Body of pancreas (tissue), 4 donors: ENCODE results near the gene NEB.

ENCODE experiments used
- CTCF ChIP-seq, 7 experiments: fragments of 450-650 bp in 4 of 7; fragments of 200-600 bp in 3 of 7; sonication (generic) in 3 of 7; IDR thresholded peaks; one replicate each; pipeline ENCODE4 v1.5.1; 2016 to 2019; ENCODE audit warnings: antibody characterized with exemption in 7 of 7
- POLR2A ChIP-seq, 3 donors: fragments of 450-650 bp; IDR thresholded peaks; one replicate each; pipeline ENCODE4 v1.6.1; 2016; ENCODE audit warnings: antibody characterized with exemption in 3 of 3, mild to moderate bottlenecking in 2 of 3

DNA sequence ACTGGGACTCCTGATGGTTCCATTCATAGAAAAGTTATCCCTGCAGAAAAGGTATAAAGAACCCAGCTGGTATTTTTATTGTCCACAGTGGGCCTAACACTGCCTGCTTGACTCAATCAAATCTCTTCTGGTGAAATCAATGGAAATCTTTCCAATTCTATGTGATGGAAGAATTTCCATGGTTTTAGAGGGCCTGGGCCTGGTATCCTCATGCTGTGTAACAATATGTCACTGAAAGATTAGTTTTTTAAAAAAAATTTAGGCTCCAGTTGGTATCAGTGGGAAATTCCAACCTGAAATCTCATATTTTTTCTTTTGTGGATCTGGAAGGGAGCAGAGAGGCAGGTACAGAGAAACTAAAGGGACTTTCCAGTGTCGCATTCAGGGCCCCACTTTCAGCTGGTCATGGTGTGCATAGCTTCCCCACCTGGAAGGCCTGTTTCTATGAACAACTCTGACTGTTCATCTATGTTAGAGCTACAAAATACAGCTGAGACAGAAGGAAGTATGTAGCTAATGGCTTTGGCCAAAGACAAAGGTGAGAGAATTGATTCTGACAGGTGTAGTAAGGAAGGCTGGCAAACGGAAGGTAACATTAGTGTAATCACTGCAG, 20.9 kb downstream of the NEB start:
- no peak for TF ChIP-seq CTCF (IDR thresholded peaks at IDR 0.05)
- no peak for TF ChIP-seq POLR2A (IDR thresholded peaks at IDR 0.05)
